GM19240 (cell line): ENCODE results near the gene RNF207.
"Not testable (repeated sequence)": the region's sequence is repeated elsewhere in the genome, so short reads cannot be mapped to it uniquely, and the experiment has no call there.

Experiments
- DNase-seq: peaks from one replicate; pipeline ENCODE4 v3.0.0; 2011; ENCODE audit warnings: low spot score; ENCODE audit not compliant: insufficient read length

Gene RNF207

DNA sequence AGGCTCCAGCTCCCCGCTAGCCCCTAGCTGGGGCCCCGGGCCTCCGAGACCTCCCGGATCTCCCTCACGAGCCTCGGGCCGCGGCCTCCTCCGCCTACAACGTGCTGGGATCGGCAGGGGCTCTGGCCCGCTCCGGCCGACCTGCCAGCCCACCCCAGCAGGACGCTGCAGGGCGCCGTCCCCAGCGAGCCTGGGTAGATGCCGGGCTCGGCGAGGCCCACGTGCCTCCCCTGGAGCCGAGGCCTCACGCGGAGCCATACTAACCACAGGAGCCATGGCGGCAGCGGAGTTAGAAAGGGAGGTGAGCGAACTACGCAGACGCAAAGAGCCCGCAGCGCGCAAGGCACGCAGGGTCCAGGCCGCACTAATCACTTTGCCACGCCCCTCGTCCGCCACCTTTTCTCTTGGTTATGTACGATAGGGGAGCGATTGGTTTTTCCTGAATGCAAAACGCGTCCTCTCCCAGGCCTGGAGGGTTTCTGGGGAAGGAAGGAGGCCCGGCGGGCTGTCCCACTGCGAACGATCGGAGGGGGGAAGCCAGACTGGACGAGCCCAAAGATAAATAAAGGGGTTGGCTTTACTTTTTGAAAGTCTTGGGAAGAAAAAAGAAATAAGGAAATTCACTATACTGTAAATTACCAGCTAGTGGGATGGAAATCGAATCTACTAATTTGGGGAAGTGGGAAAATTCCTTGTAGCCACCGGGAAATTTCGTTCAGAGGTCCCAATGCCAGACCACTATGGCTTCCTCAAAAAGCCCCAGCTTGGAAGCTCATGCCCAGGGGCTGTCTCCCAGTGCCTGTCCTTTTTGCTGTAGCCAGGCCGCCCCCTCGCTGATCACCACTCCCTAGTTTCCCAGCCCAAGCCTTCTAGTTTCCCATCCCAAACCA lies 6.4 kb upstream of the RNF207 start, which contains the start of gene RPL22:
Gene RPL22, minus strand, starts transcription at position 298 of the 890 bp plus-strand sequence. Its CDS starts 22 bp downstream, at position 276.
- peak; percentile 84 for DNase-seq

DNA sequence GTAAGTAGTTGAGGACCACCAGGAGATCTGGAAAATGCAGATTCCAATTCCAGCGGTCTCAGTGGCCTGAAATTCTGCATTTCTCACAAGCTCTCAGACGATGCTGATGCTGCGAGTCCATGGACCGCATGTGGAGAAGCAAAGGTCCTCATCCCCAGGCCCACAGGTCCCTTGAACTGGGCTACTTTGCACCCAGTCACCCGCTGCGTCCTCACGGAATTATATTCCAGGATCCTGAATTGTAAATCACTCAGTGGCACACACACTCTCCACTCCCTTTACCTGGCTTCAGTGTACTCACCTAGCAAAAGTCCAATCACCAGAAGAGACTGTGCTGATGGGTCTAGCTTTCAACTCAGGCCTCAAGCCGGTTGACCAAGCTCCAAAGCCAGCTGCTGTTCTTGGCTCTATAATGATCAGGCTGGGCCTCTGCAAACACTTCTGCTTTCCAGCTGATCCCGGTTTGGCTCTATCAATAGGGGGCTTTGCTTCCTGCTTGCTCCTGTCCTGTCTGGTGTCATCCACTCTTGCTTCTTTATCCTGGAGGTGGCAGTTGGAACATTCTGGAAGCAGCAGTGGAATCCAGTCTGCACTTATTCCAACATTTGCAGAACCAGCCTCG lies 5.6 kb upstream of the RNF207 start:
- no peak for DNase-seq

DNA sequence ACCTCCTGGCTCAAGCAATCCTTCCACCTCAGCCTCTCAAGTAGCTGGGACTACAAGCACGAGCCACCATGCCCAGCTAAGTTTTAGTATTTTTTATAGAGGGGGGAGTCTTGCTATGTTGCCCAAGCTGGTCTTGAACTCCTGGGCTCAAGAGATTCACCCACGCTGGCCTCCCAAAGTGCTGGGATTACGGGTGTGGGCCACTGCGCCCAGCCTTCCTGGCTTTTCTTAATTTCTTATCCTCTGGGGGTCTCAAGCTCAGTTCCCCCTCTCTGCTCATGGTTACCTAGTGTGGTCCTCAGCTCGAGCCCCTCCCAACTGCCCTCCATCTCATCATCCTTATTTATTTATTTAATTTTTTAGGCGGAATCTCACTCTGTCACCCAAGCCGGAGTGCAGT lies 3.7 kb upstream of the RNF207 start:
- no peak for DNase-seq

DNA sequence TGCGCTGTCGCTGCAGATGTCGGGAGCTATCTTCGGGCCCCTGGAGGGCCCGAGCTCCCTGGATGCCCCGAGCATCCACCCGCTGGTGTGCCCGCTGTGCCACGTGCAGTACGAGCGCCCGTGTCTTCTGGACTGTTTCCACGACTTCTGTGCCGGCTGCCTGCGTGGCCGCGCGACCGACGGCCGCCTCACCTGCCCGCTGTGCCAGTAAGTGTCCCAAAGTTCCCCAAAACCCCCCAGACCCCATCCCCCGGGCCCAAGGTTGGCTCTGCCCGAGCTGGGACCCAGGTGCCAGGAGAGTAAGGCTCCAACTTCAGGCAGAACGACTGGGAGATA lies 569 bp downstream of the RNF207 start:
- DNase-seq, result no peak

DNA sequence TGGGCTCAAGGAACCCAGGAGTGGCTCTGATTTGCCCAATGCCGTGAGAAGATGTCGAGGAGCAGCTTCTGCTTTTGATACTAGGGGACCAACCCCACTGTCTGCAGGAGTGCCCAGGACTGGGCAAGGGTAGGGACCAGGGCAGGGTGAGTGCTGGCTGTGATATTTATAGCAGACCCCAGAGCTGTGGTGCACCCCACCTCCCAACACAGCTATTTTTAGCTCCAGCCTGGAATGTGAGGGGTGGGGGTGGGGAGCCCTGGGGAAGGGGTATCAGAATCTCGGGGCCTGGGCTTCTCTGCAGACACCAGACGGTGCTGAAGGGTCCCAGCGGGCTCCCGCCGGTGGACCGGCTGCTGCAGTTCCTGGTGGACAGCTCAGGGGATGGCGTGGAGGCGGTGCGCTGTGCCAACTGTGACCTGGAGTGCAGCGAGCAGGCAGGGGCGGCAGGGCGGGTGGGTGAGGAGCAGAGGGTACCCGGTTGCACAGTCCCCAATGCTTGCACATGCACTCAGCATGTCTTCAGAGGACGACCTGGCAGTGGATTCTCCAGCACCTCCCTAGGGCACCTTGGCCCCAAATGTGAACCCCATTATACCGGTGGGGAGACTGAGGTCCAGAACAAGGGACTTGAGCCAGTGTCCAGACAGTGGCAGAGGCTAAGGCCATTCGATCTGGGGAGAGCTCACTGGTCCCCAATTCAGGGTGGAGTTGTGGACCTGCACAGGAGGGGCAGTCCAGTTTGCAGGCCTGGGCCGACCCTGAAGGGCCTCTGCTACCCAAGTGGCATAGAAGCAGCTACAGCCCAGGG lies 1.4 kb downstream of the RNF207 start:
- DNase-seq, result no peak

DNA sequence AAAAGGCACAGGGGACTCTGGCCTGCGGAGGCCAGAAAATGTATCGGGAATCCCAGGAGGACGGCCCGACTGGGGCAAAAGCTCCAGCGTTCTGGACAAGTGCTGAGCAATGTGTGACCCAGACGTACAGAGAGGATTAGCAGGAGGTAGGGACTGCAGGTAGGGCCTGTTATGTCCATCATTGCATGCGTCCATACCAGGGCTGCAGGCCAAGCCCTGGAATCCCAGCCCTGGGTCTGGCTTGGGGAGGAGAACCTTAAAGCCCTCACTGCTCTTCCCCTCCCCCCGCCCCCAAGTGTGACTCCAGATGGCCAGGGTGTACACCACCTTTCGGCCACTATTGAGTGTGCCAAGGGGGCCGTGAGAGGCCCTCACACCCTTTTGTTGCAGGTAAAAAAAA lies 2.0 kb downstream of the RNF207 start:
- DNase-seq, result no peak

DNA sequence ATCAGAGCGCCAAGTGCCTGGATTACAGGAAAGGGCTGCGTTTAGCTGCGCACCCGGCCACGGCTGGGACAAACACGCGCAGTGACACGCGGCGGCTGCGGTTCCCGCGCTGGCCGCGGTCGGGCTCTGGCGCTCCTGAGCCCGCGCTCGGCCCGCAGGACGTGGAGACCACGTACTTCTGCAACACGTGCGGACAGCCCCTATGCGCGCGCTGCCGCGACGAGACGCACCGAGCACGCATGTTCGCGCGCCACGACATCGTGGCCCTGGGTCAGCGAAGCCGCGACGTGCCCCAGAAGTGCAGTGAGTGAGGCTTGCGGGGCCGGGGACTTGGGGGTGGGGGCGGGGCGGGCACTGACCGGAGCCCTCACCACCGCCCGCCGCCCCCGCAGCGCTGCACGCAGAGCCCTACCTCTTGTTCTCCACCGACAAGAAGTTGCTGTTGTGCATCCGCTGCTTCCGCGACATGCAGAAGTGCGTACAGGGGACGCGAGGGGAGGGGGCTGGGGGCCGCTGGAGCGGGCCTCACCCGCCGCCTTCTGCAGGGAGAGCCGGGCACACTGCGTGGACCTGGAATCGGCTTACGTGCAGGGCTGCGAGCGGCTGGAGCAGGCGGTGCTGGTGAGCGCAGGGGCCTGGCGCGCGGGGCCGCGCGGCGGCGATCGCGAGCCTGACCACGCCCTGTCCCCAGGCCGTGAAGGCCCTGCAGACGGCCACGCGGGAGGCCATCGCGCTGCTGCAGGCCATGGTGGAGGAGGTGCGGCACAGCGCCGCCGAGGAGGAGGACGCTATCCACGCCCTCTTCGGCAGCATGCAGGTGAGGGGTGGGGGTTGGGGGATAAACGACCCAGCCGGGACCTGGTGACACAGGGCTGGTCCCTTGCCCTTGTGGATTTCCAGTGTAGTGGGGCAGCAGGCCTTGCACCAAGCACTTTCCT lies 3.1 kb downstream of the RNF207 start:
- no peak for DNase-seq

DNA sequence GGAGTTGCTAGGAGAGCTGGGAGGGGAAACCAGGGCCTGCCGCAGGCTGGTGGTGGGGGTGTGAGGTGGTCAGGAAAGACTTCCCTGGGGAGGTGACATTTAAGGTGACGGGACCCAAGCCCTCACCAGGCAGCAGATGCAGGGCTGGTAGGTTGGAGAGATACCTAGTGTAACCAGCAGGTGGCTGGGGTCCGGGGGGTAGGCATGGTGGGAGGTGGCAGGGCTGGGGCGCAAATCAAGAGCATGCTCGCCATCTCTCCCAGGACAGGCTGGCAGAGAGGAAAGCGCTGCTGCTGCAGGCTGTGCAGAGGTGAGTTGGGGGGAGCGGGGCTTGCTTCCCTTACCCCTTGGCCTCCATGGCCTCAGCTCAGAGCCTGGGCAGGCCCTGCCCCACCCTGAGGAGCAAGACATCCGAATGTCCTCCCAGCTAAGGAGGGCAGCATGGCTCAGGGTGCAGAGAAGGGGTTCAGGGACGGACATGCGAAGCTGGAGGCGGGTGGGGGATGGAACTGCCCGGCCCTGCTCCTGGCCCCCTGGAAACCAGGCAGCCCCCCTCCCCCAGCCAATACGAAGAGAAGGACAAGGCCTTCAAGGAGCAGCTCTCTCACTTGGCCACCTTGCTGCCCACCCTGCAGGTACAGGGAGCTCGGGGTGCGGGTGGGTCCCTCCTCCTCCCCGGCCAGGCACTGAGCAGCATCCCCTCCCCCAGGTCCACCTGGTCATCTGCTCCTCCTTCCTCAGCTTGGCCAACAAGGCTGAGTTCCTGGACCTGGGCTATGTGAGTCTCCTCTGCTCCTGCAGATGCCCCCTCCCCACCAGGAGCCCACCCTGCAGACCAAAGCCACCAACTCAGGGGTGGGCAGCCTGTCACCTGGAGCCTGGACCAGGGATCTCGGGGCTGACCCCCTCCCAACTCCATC lies 4.0 kb downstream of the RNF207 start:
- DNase-seq, result no peak

DNA sequence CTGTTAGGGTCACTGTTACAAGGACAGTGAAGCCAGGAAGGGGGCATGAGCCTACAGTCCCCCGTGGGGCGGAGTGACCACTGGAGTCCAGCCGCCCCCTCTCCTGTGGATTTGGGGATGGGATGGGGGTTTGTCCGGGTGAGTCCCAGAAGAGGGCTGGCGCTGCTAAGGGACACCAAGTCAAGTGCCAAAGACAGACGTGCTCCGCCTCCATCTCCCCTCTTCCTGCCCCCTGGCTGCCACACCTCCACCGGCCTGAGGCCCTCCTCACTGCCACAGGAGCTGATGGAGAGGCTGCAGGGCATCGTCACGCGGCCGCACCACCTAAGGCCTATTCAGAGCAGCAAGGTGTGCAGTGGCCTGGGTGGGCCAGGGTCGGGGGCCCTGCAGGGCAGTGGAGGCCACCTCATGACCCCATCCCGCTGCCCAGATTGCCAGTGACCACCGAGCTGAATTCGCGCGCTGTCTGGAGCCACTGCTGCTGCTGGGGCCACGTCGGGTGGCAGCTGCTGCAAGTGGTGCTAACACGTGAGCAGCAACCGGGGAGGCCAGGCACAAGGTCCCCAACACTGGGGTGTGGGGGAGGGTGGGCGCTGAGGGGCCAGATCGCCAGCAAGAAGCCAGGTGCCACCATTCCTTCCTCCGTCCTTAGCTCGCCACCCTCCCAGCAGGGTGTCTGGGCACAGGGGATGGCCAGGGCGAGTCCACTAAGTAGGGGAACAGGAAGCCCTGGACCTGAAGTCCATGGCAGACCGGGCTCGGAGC lies 4.9 kb downstream of the RNF207 start:
- no peak for DNase-seq

DNA sequence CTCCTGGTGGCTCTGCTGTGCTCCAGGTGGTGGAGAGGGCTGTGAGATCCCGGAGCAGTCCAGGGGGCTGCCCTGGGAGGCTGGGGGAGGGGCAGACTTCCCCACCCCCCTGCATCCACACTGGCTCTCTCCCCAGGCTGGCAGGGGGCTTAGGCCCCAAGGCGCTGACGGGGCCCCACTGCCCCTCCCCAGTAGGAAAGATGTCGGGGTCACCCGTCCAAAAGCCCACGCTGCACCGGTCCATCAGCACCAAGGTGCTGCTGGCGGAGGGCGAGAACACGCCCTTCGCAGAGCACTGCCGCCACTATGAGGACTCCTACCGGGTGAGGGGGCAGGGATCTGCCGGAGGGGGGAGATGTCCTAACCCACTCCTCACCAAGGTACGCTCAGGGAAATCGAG lies 5.8 kb downstream of the RNF207 start:
- no peak for DNase-seq

DNA sequence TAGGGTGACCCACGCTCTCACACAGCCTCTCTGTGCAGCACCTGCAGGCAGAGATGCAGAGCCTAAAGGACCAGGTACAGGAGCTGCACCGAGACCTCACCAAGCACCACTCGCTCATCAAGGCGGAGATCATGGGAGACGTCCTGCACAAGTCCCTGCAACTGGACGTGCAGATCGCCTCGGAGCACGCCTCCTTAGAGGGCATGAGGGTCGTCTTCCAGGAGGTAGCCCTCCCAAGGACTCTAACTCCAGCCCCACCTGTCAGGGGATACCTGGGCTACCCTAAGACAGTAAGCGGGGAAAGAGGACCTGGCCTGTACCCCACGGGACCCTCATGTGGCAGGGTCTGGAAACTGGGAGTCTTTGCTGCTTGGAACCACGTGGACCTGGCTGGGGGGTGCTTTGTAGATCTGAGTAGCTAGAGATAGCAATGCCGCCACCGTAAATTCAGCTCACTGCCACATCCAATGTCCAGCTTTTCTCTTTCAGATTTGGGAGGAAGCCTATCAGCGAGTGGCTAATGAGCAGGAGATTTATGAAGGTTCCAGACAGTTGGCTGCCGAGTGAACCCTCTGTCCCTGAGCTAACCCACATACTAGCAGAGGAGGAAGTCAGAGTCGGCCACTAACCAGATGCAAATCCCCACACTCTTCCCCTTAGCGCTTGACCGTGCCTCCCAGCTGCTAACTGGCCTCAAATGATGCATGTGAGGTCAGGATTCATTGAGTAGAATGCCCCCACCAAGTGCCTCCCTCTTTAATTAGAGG lies 6.5 kb downstream of the RNF207 start:
- DNase-seq, result no peak

DNA sequence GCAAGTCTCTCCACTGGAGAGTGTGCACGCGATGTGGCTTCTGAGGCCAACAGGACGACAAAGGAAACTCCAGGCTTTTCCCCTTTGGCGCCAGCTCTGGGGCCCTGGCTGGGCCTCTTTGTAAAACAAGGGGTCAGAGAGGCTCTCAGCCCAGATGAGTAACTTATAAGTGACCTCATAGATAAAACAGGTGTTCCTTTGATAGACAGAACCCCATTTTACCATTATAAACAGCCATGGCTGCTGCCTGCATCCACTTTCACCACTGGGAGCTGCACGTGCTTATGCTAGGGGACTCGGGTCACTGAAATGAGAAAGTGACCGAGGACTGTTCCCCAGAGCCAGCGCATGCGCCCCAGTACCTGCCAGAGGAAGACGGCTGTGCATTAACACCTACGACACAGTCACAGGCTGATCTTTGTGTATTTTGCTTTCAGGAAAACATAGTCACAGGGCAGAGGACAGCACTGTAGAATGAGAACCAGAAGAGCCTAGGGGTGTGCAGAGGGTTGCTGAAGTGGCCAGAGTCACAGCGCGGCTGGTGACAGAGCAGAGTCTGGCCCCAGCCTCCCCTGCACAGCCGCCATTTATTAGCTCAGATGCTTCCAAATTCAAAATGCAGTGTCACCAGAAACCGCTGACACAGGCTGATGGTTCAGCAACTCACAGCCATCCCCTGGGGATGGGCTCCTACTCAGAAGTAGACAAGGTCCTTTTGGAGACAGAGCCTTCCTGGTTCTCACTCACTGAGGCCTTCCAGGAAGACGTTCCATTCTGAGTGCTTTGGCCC lies 12.7 kb downstream of the RNF207 start:
- DNase-seq, result no peak

DNA sequence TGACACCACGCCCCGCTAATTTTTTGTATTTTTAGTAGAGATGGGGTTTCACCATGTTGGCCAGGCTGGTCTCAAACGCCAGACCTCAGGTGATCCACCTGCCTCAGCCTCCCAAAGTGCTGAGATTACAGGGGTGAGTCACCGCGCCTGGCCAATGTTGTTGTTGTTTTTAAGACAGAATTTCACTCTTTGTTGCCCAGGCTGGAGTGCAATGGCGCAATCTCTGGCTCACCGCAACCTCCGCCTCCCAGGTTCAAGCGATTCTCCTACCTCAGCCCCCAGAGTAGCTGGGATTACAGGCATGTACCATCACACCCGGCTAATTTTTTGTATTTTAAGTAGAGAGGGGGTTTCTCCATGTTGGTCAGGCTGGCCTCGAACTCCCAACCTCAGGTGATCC lies 13.7 kb downstream of the RNF207 start:
- DNase-seq, result not testable (repeated sequence)

DNA sequence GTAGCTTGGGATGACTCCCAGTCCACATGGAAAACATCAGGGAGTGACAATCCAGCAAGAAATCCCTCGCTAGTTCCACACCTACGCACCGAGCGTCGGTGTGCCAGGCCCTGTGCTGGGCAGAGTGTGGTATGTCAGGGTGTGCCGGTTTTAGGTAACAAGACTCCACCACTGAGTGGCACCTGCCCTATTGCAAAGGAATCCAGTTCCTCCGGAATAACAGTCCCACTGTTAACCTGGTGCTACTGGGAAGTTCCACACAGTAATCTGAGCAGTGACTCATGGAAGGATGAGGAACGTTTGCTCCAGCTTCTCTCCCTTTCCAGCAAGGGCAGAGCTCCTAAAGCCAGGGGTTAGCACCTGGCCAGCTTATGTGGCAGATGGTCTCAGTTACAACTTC lies 14.3 kb downstream of the RNF207 start:
- no peak for DNase-seq

DNA sequence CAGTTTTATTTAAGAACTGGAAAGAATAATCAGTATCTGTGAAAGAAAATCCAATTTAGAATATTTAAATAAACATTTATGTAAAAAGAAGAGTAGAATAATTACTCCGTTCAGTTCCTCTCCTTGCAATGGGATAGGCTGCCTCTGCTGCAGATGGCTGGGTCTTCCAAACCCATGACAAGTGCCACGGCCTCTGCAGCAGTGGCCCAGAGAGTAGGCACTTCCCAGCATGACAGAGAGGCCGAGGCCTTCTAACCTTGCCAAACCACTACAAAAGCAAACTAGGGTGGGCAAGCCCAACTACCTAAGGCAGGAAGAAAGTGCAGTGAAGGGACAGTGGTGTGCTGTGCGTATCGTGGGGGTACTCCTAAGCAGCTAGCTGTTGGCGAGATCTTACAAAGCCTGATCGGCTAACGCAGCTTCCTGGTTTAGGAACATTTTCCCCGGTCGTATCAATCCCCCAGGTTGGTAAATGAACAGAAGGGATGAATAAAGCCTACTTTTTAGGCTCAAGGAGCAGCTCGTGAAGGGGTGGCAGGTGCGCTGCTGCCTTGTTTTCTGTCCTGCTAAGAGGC lies 15.4 kb downstream of the RNF207 start:
- DNase-seq, result no peak

DNA sequence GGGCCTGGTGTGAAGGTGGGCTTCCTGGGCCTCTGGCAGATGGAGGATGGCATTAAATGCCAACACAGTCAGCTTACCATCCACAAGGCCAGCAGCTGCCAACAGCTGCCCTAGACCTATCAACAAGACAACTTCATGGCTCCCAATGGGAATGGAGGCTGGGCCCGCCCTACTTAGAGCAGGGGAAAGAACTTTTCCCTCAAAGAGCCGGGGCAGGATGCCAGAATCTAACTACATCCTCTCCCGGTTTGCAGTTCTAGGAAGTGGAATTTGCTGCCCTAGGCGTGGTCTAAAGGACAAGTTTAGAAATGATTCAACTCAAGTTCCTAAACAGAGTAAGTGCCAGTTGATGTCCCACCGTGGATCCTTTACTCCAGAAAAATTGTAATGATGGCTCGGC lies 16.7 kb downstream of the RNF207 start:
- no peak for DNase-seq

DNA sequence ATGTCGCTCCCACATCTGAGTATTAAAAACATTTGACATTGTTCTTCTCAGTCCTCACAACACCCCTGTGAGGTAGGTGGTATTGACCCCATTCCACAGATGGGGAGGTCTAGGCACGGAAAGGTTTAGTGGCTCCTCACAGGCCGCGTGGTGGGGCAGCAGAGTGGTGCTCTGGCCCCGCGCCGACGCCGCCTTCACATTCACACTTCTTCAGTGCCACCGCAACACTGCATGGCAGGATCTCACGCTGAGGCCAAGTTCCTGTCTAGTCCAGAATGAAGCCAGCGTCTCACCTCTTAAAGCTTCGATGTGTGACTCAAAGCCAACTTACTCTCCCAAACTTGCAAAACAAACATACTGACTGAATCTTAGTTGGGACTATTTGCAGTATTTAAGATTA lies 17.7 kb downstream of the RNF207 start:
- DNase-seq, result no peak
